NCI-H446 treated with DMSO at 0.1 percent for 48 hours (cell line): ENCODE measurements around the gene XPO4.
A peak's percentile ranks its signal among the peaks of the same experiment; 100 is the strongest.
"Not testable (repeated sequence)": the region's sequence is repeated elsewhere in the genome, so short reads cannot be mapped to it uniquely, and the experiment has no call there.

ENCODE experiments used
- DNase-seq: peaks from one replicate; lab custom pipeline; 2025; lab: John Stamatoyannopoulos, UW

Gene XPO4

DNA sequence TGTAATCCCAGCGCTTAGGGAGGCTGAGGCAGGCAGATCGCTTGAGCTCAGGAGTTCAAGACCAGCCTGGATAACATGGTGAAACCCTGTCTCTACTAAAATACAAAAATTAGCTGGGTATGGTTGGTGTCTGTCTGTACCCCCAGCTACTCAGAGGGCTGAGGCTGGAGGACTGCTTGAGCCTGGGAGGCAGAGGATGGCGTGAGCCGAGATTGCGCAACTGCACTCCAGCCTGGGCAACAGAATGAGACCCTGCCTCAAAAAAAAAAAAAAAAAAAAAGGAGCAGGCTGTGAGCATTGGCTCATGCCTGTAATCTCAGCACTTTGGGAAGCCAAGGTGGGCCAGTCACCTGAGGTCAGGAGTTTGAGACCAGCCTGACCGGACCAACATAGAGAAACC, 12.0 kb downstream of the XPO4 start:
- DNase-seq = not testable (repeated sequence)

- no peak for DNase-seq
These were observed 20.3 kb downstream of the XPO4 start for GRCh38 chr13:20882206-20882605.

GRCh38 chr13:20877902-20878301, 24.6 kb downstream of the XPO4 start:
- no peak for DNase-seq

GRCh38 chr13:20876802-20877201, 25.7 kb downstream of the XPO4 start:
- DNase-seq = not testable (repeated sequence)

- DNase-seq = not testable (repeated sequence)
These were observed 28.1 kb downstream of the XPO4 start for GRCh38 chr13:20874439-20874838.

DNA sequence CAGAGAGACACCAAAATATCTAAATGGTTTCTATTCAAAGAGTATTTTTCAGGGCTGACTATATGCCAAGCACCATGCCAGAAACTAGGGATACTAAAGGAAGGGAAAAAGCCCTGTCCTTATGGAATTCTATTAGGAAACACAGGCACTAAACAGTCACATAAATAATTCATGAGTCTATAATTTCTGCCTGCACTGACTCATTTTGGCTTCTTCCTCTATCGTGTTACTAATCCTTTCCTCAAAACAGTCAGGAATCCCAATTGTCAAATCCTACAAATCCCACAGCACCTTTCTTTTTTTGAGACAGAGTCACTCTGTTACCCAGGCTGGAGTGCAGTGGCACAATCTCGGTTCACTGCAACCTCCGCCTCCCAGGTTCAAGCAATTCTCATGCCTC, 29.2 kb downstream of the XPO4 start:
- peak; percentile 53 for DNase-seq

DNA sequence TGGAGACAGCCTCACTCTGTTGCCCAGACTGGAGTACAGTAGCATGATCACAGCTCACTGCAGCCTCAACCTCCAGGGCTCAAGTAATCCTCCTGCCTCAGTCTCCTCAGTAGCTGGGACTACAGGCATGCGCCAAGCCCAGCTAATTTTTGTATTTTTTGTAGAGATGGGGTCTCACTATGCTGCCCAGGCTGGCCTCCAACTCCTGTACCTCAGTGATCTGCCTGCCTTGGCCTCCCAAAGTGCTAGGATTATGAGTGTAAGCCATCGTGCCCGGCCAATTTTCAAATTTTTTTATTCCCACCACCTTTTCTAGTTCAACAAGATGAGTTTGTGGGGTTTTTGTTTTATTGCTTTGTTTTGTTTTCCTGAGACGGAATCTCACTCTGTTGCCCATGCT, 31.7 kb downstream of the XPO4 start:
- DNase-seq = no peak

DNA sequence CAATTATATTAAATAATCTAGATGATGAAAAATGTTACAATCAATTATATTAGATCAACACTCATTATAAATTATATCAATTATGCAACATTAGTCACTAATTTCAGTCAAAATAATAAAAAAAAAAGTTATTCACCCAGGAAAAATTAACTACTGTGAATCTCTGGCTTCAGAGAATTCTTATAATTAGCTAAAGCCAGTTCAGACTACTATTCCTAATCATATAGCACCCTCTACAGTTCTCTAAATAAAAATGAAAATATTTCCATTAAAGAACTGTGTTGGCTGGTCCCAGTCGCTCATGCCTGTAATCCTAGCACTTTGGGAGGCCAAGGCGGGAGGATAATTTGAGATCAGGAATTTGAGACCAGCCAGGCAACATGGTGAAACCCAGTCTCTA, 33.0 kb downstream of the XPO4 start:
- no peak for DNase-seq

DNA sequence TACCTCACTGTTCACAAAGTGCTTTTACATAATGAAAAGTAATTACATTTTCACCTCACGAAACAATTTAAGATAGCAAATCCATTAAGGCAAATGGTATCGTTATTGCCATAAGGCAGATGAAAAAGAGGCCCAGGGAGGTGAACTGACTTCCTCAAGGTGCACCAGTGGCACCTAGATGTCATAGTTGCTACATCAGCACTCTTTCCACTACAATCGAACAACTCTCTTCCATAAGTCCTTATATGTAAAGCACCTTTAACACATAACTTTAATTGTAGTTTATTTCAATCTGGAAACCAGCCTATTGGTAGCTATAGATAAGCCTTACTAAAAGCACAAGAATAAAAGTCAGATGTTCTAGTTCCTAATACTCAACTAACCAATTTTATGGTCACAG, 35.1 kb downstream of the XPO4 start:
- no peak for DNase-seq

- DNase-seq = not testable (repeated sequence)
These were observed 40.9 kb downstream of the XPO4 start for GRCh38 chr13:20861666-20862065.

DNA sequence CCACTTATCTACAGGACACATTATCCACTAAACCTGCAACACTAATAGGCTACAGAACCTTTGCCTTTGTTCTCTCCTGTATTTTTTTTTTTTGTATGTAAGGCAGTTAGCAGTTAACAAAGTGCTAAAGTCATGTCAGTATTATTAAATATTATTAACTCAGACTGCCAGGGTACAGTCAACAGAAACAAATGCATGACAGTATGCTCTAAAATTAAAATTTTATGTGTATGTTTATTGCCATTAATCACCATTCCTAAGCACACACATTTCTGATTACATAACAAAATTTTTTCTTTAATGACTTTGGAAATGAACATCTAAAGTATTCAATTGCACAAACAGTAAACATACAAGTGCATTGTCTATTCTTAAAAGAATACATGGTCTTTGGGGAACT, 41.7 kb downstream of the XPO4 start:
- no peak for DNase-seq

DNA sequence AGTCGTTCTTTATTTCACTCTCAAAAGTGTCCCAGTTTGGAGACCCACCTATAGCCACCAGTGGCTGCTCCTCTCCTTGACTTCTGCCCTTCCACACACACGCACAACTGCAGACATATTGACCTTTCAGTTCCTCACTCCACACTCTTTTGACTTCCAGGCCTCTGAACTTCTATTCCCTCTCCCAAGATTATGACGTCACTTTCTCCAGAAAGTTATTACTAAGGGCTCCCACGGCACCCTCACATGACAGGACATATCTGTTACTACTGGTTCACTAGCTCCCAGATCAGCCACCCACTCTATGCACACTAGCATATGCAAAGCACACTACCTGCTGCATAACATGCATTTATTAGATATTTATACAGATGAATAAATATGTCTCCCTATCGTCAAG, 45.9 kb downstream of the XPO4 start:
- no peak for DNase-seq

DNA sequence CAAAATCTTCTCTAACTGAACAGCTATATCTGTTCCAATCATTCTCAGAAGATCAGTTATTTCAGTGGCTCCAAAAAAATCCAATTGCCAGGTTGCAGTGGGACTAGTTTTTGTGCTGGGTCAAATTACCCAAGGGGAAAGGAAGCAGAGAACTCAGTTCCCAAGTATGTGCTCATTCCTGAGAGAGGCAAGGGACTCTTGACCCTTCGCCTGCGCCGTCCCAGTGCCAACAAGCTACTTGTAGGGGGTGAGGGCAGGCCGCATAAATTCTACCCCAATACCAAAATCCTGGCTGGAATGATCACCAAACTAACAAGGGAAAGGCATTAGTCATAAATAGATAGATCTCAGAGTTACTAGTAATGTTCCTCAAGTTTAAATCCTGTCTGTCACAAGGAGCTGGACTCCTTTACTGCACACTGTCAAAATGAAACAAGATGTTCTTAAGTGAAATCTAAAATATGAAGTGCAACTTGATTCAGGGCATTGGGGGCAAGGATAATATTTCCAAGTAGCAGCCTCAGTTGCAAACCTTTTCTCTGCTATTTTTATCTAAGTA, 50.6 kb downstream of the XPO4 start:
- no peak for DNase-seq

DNA sequence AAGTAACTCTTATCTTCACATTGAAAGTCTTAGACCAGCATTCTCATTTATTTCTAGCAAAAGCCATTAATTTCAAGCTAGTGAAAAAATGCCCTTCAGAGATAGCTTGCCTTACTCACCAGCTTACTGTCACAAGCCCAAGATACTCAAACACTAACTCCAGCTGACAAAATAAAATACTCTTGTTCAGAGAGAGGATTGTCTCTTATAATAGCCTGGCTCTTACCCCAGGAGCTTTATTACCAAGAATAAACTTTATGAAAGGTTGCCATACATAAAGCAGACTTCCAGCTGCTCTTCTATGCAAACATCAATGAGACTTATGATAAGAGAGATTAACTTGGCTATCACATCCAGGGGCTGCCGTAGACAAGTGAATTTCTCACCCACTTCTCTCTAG, 53.6 kb downstream of the XPO4 start:
- no peak for DNase-seq

DNA sequence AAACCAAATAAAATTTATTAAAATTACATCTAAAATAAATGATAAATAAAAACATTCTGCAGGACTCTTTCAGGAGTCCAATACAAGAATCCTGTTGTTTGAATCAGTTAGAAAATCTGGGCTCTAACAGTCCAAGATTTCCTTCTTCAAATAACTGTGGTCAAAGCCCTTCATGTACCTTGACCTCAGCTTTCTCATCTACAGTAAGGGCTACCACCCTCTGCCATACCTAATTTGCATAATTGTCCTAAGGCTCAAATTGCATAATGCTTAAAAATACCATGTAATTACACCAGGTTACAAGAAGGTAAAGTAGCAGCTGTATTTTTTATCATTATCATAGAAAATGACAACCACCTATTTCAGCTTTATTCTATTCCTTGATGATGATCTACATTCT, 54.3 kb downstream of the XPO4 start:
- DNase-seq = no peak

- peak; percentile 26 for DNase-seq
These were observed 55.2 kb downstream of the XPO4 start for GRCh38 chr13:20847296-20847695.

- DNase-seq = peak; percentile 24
These were observed 59.4 kb downstream of the XPO4 start for GRCh38 chr13:20843166-20843565.

GRCh38 chr13:20840568-20840967, 62.0 kb downstream of the XPO4 start:
- DNase-seq = no peak

DNA sequence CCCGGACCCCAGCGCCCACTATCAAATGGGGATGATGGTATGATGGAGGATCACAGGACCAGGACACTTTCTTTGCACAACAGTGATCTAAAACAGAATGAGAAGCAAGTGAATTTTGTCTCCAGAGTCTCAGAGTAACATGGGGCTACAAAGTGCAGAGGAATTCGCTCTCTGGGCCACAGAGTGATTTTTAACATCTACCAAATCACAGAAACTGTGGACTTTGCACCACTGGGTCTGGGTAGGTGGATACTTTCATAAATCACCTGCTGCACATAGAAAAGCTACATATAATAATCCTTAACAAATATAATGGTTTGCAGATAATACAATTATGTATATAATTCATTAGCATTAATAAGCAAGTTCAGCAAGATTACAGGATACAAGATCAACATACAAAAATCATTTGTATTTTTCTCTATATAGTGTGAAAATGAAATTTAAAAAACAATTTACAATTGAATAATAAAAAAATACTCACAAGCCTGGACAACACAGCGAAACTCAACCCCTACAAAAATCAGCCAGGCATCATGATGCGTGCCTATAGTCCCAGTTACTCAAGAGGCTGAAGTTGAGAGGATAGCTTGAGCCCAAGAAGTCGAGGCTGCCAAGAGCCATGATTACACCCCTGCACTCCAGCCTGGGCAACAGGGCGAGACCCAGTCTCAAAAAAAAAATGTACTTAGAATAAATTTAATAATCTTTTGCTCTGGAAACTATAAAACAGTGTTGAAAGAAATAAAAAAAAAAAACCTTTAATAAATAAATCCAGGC, 68.5 kb downstream of the XPO4 start:
- no peak for DNase-seq

DNA sequence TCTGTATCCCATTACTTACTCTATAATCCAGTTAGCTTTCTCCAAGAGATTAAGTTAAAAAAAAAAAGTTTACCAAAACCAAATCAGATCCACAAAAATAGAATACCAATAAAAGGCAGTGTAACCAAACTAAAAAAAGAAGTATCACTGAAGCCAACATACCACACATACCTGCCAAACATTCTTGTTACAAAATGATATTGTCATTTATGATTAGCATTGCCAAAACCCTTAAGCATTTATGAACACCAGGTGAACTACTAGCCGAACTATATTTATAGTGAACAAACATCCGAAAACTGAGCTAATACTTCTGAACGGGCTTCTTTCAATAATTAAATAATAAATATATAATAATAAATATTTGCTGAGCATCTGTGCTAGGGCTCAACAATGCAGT, 69.7 kb downstream of the XPO4 start:
- DNase-seq = no peak

- no peak for DNase-seq
These were observed 70.6 kb downstream of the XPO4 start for GRCh38 chr13:20831933-20832332.

DNA sequence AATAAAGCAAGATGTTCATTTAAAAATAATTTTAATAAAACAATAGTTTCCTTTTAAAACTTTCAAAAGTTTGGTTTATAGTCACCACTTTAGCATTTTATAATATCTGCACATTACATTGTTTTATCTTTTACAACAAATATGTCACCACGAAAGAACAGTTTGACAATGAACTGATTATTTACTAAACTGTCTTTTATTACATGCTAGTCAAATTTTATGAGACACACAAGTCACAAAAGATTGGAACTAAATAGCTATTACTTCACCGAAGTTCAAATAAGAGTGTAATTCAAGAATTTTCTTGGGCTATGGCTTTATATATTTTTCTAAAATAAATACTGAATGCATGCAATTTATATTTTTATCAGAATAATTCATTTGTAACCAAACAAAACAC, 71.3 kb downstream of the XPO4 start:
- DNase-seq = no peak

GRCh38 chr13:20828539-20829364, 73.8 kb downstream of the XPO4 start:
- DNase-seq = no peak
